SK-N-DZ (cell line): ENCODE measurements around the gene PCGF1.
"Not testable (repeated sequence)": the region's sequence is repeated elsewhere in the genome, so short reads cannot be mapped to it uniquely, and the experiment has no call there.

ENCODE experiments used
- DNase-seq: peaks from one replicate; pipeline ENCODE4 v3.0.0-alpha.2; 2015; ENCODE audit warnings: low spot score

The PCGF1 gene

GRCh38 chr2:74499940-74500577 is 7.4 kb downstream of the PCGF1 start:
- no peak for DNase-seq

- DNase-seq: no peak
These were observed 8.1 kb downstream of the PCGF1 start, which contains the start of gene LBX2 for GRCh38 chr2:74499267-74499939. Gene LBX2 (minus strand): TSS chr2:74499603. CDS start chr2:74499537, 66 bp downstream.

GRCh38 chr2:74498500-74499266 is 8.8 kb downstream of the PCGF1 start:
- DNase-seq: no peak

- no peak for DNase-seq
These were observed 9.6 kb downstream of the PCGF1 start for GRCh38 chr2:74497777-74498499.

DNA sequence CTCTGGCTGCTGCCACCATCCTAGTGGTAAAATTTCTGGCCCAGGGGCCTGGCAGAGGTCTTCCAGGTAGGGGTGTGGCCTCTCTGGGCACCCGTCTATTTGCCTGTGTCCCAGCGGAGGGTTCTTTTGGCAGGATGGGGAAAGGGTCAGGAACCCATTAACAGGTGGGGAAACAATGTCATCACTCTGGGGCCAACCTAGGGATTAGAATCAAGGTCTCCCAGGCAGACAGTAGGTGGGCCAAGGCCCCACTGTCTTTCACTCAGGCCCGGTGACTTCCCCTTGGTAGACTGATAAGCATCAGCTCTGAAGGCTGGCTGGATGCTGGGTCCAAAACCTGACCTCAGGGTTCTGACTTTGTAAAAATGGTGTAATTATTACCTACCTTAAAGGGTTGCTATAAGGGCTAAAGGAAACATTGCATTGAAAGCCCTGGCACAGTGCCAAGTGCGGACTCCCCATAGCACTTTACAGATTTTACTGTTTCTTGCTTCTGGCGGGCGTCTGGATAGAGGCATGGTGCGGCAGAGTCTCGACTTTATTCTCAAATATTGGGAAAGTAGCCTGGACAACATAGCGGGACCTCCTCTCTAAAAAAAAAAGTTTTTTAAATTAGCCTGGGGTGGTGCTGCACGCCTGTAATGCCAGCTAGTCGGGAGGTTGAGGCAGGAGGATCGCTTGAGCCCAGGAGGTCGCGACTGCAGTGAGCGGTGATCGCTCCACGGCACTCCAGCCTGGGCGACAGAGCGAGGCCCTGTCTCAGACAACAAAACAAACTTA is 10.3 kb downstream of the PCGF1 start:
- no peak for DNase-seq

- DNase-seq: no peak
These were observed 12.1 kb downstream of the PCGF1 start for GRCh38 chr2:74495440-74495839.

DNA sequence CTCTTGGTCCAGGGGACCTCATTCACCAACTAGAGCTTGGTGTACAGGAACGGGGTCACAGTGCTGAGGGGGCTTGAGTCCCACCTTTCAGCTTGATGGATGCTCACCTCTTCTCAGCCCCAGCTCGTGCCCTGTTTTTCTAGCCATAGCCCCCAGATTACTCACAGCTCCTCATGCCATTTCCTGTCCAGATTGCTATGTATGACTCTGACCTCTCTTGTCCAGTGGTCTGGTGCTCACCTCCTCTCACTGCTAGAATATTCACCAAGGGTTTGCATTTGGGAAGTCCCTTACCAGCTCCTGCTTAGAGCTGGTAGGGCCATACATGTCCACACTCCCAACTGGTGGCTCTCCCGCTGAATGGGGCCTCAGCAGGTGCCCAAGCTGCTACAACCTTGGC is 13.9 kb downstream of the PCGF1 start:
- no peak for DNase-seq

GRCh38 chr2:74491648-74492544 is 15.6 kb downstream of the PCGF1 start:
- no peak for DNase-seq

- DNase-seq: no peak
These were observed 17.6 kb downstream of the PCGF1 start for GRCh38 chr2:74489906-74490305.

DNA sequence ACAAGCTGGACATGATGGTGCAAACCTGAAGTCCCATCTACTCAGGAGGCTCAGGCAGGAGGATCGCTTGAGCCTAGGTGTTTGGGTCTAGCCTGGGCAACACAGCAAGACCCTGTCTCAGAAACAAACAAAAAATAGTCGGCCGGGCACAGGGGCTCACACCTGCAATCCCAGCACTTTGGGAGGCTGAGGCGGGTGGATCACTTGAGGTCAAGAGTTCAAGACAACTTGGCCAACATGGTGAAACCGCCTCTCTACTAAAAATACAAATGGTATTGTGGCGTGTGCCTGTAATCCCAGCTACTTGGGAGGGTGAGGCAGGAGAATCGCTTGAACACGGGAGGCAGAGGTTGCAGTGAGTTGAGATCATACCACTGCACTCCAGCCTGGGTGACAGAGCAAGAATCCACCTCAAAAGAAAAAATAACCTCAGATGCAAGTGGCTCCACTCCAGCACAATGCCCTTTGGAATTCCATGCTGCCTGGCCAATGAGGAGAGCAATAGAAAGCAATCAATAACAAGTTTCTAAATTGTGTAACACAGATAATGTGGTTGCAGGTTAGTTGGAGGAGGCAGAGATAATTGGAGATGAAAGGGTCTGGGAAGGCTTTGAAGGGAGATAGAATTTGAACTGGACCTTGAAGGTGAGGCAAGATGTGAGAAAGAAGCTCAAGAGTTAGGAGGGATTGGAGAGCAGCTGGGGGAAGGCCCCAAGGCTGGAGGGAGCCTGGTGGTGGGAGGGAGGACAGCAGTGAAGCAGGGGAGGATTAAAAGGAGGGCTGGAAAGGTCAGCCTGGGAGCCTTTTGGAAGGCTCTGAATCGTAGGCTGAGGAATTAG is 18.6 kb downstream of the PCGF1 start:
- no peak for DNase-seq

GRCh38 chr2:74486141-74486540 is 21.4 kb downstream of the PCGF1 start:
- no peak for DNase-seq

DNA sequence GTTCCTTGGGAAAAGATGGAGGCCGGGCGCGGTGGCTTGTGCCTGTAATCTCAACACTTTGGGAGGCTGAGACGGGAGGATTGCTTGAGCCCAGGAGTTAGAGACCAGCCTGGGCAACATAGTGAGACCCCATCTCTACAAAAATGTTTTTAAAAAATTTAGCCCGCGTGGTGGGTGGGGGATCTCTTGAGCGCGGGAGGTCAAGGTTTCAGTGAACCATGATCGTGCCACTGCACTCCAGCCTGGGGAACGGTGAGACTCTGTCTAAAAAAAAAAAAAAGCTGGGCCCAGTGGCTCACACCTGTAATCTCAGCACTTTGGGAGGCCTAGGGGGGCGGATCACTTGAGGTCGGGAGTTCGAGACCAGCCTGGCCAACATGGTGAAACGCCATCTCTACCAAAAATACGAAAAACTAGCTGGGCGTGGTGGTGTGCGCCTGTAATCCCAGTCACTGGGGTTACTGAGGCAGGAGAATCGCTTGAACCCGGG is 23.8 kb downstream of the PCGF1 start:
- DNase-seq: not testable (repeated sequence)

DNA sequence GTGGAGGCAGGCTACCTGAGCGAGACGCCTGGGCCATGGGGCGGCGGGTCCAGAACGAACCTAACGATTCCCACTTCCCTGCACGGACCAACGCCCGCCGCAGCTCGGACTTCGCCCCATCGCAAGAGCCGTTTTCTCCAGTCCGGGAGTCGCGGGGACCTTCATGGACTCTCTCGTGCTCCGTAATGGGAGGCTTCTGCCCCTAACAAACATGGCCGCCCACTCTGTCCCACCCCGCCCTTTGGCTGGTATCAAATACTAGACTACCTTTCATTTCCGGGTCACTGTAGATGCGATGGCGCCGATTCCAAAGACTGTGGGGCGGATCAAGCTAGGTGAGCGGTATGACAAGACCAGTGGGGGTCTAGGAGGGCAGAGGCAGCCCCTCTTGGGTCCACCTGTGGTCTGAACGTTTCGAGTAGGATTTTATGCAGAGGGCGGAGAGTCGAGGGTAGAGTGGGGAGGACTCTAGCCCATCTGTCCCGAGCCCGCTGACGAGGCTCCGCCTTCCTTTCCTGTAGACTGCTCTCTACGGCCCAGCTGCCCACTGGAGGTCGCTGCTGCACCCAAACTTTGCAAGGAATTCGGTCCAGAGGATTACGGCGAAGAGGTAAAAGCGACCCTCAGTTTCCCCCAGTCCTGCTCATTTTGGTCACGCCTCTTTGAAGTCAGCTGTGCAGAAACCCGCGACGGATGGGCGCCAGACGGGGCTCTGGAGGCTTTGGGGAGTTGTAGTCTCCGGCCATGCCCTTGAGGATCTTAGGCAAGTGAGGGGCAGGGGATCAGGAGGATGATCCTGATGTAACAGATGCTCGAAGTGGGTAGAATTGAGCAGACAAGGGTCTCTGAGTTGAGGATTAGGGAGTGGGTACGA is 24.5 kb downstream of the PCGF1 start, which contains the start of the genes CCDC142 and TTC31:
CCDC142 (minus strand) TSS at position 198 of the 874 bp plus-strand sequence; CDS start at position 37, 161 bp downstream.
TTC31 (plus strand) TSS at position 281 of the 874 bp plus-strand sequence; CDS start at position 296, 15 bp downstream.
- peak; percentile 96 for DNase-seq

GRCh38 chr2:74481961-74482800 is 25.3 kb downstream of the PCGF1 start:
- no peak for DNase-seq

- no peak for DNase-seq
These were observed 26.1 kb downstream of the PCGF1 start for GRCh38 chr2:74481431-74481830.

- DNase-seq: no peak
These were observed 32.6 kb downstream of the PCGF1 start for GRCh38 chr2:74474899-74475298.

- DNase-seq: no peak
These were observed 33.0 kb downstream of the PCGF1 start for GRCh38 chr2:74474481-74474880.
